WTC11 (cell line): Measurements from ENCODE around the gene UROC1. TPM values are rescaled to one million over a fixed set of nuclear protein-coding genes. Genes with fewer than 3 reads are reported as not detected.

Source experiments
- ATAC-seq: fragments of 200-7000 bp; cut with Tn5 transposase; 2 replicates; pipeline ENCODE4 v1.10.0; 2021; ENCODE audit warnings: mild to moderate bottlenecking, moderate library complexity
- CTCF ChIA-PET: fragments of 300-600 bp; sonication (Branson Sonifier 250); formaldehyde crosslinking; loops from one replicate; lab custom pipeline; 2021; ENCODE audit warnings: antibody characterized with exemption; lab: Charles Lee
- POLR2A ChIA-PET: fragments of 350-600 bp; sonication (Branson Sonifier 250); formaldehyde crosslinking; loops from one replicate; lab custom pipeline; 2021; ENCODE audit warnings: antibody characterized with exemption; lab: Charles Lee
- DNase-seq: peaks from one replicate; pipeline ENCODE4 v3.0.0; 2021; ENCODE audit warnings: low spot score
- H3K27ac Mint-ChIP-seq: 2 replicates; pipeline ENCODE4 v1.8.0; 2021; ENCODE audit warnings: mixed read lengths
- H3K27me3 Mint-ChIP-seq: 2 replicates; pipeline ENCODE4 v1.8.0; 2021; ENCODE audit warnings: low read depth, mild to moderate bottlenecking, moderate library complexity, mixed read lengths
- H3K36me3 Mint-ChIP-seq: 2 replicates; pipeline ENCODE4 v1.8.0; 2021; ENCODE audit warnings: mixed read lengths
- H3K4me1 Mint-ChIP-seq: 2 replicates; pipeline ENCODE4 v1.8.0; 2022; ENCODE audit warnings: mixed read lengths
- H3K4me3 Mint-ChIP-seq: 2 replicates; pipeline ENCODE4 v1.8.0; 2021; ENCODE audit warnings: mild to moderate bottlenecking, moderate library complexity, mixed read lengths
- H3K9me3 Mint-ChIP-seq: 2 replicates; pipeline ENCODE4 v1.8.0; 2021; ENCODE audit warnings: mixed read lengths
- AR ChIP-seq: fragments of 250-450 bp; sonication (Bioruptor Pico); IDR thresholded peaks from 2 replicates; pipeline ENCODE4 v1.9.0; 2021; ENCODE audit warnings: mild to moderate bottlenecking
- E2F4 ChIP-seq: sonication (generic); formaldehyde crosslinking; IDR thresholded peaks from 2 replicates; pipeline ENCODE4 v1.8.1; 2022; ENCODE audit warnings: low read depth, mild to moderate bottlenecking, moderate library complexity, missing genetic modification reagents, borderline replicate concordance
- E2F5 ChIP-seq: sonication (generic); formaldehyde crosslinking; IDR thresholded peaks from 2 replicates; pipeline ENCODE4 v1.8.1; 2022; ENCODE audit warnings: mild to moderate bottlenecking, moderate library complexity, missing genetic modification reagents
- FOXJ3 ChIP-seq: sonication (generic); formaldehyde crosslinking; IDR thresholded peaks from 2 replicates; pipeline ENCODE4 v1.9.0; 2021; ENCODE audit warnings: missing genetic modification reagents, mild to moderate bottlenecking, borderline replicate concordance
- HMGXB4 ChIP-seq: sonication (generic); formaldehyde crosslinking; IDR thresholded peaks from 2 replicates; pipeline ENCODE4 v1.8.1; 2023; ENCODE audit warnings: mild to moderate bottlenecking, moderate library complexity, missing genetic modification reagents
- JAZF1 ChIP-seq: fragments of 250-450 bp; sonication (Bioruptor Pico); IDR thresholded peaks from 2 replicates; pipeline ENCODE4 v1.9.0; 2021; ENCODE audit warnings: moderate library complexity, mild to moderate bottlenecking, inconsistent platforms
- KAT7 ChIP-seq: sonication (generic); formaldehyde crosslinking; IDR thresholded peaks from 2 replicates; pipeline ENCODE4 v1.8.1; 2023; ENCODE audit warnings: missing genetic modification reagents, mild to moderate bottlenecking, borderline replicate concordance
- NFATC4 ChIP-seq: fragments of 250-450 bp; sonication (Bioruptor Pico); IDR thresholded peaks from 2 replicates; pipeline ENCODE4 v1.9.0; 2021; ENCODE audit warnings: mild to moderate bottlenecking
- NR2C2 ChIP-seq: sonication (generic); formaldehyde crosslinking; IDR thresholded peaks from 2 replicates; pipeline ENCODE4 v1.8.0; 2022; ENCODE audit warnings: mild to moderate bottlenecking, missing genetic modification reagents
- OVOL2 ChIP-seq: fragments of 250-450 bp; sonication (Bioruptor Pico); IDR thresholded peaks from 2 replicates; pipeline ENCODE4 v1.9.0; 2021; ENCODE audit warnings: mild to moderate bottlenecking, borderline replicate concordance
- SMAD4 ChIP-seq: sonication (generic); formaldehyde crosslinking; IDR thresholded peaks from 2 replicates; pipeline ENCODE4 v1.8.0; 2022; ENCODE audit warnings: mild to moderate bottlenecking, missing genetic modification reagents
- TP53 ChIP-seq: sonication (generic); formaldehyde crosslinking; IDR thresholded peaks from 2 replicates; pipeline ENCODE4 v1.8.1; 2023; ENCODE audit warnings: mild to moderate bottlenecking, missing genetic modification reagents
- total RNA-seq: library from RNA; stranded (reverse); gene quantifications from 3 replicates; pipeline ENCODE4 v1.2.3, GENCODE V29; 2021
- TF ChIP-seq, protein P1 (sequence below): sonication (generic); formaldehyde crosslinking; IDR thresholded peaks from 2 replicates; pipeline ENCODE4 v1.8.0; 2023; ENCODE audit warnings: missing genetic modification reagents
- TF ChIP-seq, protein P2 (sequence below): sonication (generic); formaldehyde crosslinking; IDR thresholded peaks from 2 replicates; pipeline ENCODE4 v1.8.1; 2023; ENCODE audit warnings: mild to moderate bottlenecking, missing genetic modification reagents, moderate library complexity
- TF ChIP-seq, protein P3 (sequence below): sonication (generic); formaldehyde crosslinking; IDR thresholded peaks from 2 replicates; pipeline ENCODE4 v1.8.1; 2022; ENCODE audit warnings: low read depth, missing genetic modification reagents, borderline replicate concordance
- TF ChIP-seq, protein P4 (sequence below): sonication (generic); formaldehyde crosslinking; IDR thresholded peaks from 2 replicates; pipeline ENCODE4 v1.8.0; 2023; ENCODE audit warnings: mild to moderate bottlenecking, missing genetic modification reagents

The UROC1 gene
- total RNA-seq, 1 experiment from 2014 or later = not detected

DNA sequence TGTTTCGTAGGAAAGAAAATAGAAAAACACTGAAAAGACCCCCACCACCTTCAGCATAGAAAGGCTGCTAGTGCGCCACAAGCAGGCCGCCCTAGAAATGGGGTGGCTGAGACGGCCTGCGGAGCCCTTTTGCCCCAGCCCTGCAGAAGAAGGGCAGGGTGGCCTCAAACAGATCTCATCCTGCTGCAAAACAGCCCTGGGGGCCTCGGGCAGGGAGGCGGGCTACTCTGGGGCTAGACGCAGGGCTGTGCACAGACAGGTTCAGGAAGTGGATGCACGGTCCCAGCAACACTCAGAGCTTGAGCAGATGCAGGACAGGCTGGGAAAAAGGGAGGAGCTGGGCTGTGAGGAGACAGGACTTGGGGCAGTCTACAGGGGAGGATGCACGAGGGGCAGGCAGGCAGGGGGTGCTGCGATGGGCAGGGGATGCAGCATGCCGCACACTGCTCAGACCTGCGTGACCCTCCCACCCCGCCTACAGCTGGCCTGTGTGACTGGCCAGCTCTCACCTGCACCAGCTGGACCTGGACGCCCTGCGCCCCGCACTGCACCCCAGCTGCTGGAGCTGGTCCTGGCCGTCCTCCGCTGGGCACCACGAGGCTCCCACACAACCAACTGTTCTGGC, 76.2 kb downstream of the UROC1 start:
- peak overlapping the region; percentile 25; the same call in 1 of the 2 replicates for H3K27ac Mint-ChIP-seq
- no peaks in the 10 kb centered on the region for H3K9me3 Mint-ChIP-seq
- no peak for ATAC-seq
- POLR2A ChIA-PET = no interaction called here
- peaks cover 12% of the 10 kb centered on the region; the same call in 1 of the 2 replicates for H3K36me3 Mint-ChIP-seq
- H3K4me3 Mint-ChIP-seq = no peak overlapping the region
- TF ChIP-seq SMAD4 (CRISPR knock-in tag) (no peak), NFATC4 (CRISPR knock-in tag) (no peak), TP53 (CRISPR knock-in tag) (no peak)
- TF ChIP-seq, protein P1, sequence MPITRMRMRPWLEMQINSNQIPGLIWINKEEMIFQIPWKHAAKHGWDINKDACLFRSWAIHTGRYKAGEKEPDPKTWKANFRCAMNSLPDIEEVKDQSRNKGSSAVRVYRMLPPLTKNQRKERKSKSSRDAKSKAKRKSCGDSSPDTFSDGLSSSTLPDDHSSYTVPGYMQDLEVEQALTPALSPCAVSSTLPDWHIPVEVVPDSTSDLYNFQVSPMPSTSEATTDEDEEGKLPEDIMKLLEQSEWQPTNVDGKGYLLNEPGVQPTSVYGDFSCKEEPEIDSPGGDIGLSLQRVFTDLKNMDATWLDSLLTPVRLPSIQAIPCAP = no peak
- TF ChIP-seq, all 79 proteins: peak for 0
- Mint-ChIP-seq H3K4me1 (peaks cover 26% of the 10 kb centered on the region), H3K27me3 (no peaks in the 10 kb centered on the region)
- CTCF ChIA-PET = interaction anchor here (1.1 to 1.5 kb wide), 2 partner anchors 195 to 308 kb away, joined by 3 read pairs; no protein-coding TSS in a partner anchor
- DNase-seq = no peak

GRCh38 chr3:126440709-126440995, 76.9 kb downstream of the UROC1 start:
- Mint-ChIP-seq H3K4me1 (peaks cover 19% of the 10 kb centered on the region), H3K27me3 (no peaks in the 10 kb centered on the region), H3K9me3 (no peaks in the 10 kb centered on the region), H3K27ac (peak overlapping the region; percentile 25; the same call in 1 of the 2 replicates), H3K36me3 (peaks cover 12% of the 10 kb centered on the region; the same call in 1 of the 2 replicates), H3K4me3 (no peak overlapping the region)
- DNase-seq = no peak
- TF ChIP-seq KAT7 (CRISPR knock-in tag) (no peak), FOXJ3 (no peak), HMGXB4 (CRISPR knock-in tag) (no peak), AR (CRISPR knock-in tag) (no peak), JAZF1 (CRISPR knock-in tag) (no peak), NR2C2 (CRISPR knock-in tag) (no peak), OVOL2 (CRISPR knock-in tag) (no peak), E2F5 (CRISPR knock-in tag) (no peak), E2F4 (no peak)
- TF ChIP-seq, protein P2, sequence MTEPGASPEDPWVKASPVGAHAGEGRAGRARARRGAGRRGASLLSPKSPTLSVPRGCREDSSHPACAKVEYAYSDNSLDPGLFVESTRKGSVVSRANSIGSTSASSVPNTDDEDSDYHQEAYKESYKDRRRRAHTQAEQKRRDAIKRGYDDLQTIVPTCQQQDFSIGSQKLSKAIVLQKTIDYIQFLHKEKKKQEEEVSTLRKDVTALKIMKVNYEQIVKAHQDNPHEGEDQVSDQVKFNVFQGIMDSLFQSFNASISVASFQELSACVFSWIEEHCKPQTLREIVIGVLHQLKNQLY (CRISPR knock-in tag) = no peak
- TF ChIP-seq, protein P3, sequence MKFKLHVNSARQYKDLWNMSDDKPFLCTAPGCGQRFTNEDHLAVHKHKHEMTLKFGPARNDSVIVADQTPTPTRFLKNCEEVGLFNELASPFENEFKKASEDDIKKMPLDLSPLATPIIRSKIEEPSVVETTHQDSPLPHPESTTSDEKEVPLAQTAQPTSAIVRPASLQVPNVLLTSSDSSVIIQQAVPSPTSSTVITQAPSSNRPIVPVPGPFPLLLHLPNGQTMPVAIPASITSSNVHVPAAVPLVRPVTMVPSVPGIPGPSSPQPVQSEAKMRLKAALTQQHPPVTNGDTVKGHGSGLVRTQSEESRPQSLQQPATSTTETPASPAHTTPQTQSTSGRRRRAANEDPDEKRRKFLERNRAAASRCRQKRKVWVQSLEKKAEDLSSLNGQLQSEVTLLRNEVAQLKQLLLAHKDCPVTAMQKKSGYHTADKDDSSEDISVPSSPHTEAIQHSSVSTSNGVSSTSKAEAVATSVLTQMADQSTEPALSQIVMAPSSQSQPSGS (CRISPR knock-in tag) = no peak
- TF ChIP-seq, protein P4, sequence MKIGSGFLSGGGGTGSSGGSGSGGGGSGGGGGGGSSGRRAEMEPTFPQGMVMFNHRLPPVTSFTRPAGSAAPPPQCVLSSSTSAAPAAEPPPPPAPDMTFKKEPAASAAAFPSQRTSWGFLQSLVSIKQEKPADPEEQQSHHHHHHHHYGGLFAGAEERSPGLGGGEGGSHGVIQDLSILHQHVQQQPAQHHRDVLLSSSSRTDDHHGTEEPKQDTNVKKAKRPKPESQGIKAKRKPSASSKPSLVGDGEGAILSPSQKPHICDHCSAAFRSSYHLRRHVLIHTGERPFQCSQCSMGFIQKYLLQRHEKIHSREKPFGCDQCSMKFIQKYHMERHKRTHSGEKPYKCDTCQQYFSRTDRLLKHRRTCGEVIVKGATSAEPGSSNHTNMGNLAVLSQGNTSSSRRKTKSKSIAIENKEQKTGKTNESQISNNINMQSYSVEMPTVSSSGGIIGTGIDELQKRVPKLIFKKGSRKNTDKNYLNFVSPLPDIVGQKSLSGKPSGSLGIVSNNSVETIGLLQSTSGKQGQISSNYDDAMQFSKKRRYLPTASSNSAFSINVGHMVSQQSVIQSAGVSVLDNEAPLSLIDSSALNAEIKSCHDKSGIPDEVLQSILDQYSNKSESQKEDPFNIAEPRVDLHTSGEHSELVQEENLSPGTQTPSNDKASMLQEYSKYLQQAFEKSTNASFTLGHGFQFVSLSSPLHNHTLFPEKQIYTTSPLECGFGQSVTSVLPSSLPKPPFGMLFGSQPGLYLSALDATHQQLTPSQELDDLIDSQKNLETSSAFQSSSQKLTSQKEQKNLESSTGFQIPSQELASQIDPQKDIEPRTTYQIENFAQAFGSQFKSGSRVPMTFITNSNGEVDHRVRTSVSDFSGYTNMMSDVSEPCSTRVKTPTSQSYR = no peak
- CTCF ChIA-PET = no interaction called here
- no peak for ATAC-seq
- POLR2A ChIA-PET = no interaction called here
